GM13976 (cell line): Measurements from ENCODE around the gene NFASC.

ENCODE experiments used
- DNase-seq: peaks from one replicate; pipeline ENCODE4 v3.0.0; 2012; ENCODE audit warnings: low spot score
- CTCF ChIP-seq: IDR thresholded peaks from 2 replicates; pipeline ENCODE4 v1.5.1; 2012; ENCODE audit warnings: borderline replicate concordance, mild to moderate bottlenecking; ENCODE audit not compliant: insufficient read depth; ENCODE audit errors: extremely low read depth, missing control alignments, control extremely low read depth
- in situ Hi-C: fragments of 300-500 bp; cut with MboI; formaldehyde crosslinking; loops from one replicate; pipeline ENCODE4 v1.12.0; 2022; ENCODE audit warnings: low sequenced_read_pairs, mixed read lengths, inconsistent platforms; ENCODE audit not compliant: unreplicated experiment

NFASC gene

GRCh38 chr1:204940591-204940990, 69.9 kb downstream of the NFASC start:
- DNase-seq = no peak
- in situ Hi-C loops = no loop called here
- no peak for TF ChIP-seq CTCF

GRCh38 chr1:204941421-204942338, 71.0 kb downstream of the NFASC start:
- peak; percentile 72 for DNase-seq

GRCh38 chr1:204943495-204943894, 72.8 kb downstream of the NFASC start:
- in situ Hi-C loops = no loop called here
- TF ChIP-seq CTCF = no peak
- no peak for DNase-seq

More at GRCh38 chr1:204941421-204942338, 71.0 kb downstream of the NFASC start:
- peak; percentile 62 for TF ChIP-seq CTCF
- in situ Hi-C loops = no loop called here

- in situ Hi-C loops = no loop called here
- no peak for DNase-seq
Measured at GRCh38 chr1:204944662-204945061, 74.0 kb downstream of the NFASC start.

DNA sequence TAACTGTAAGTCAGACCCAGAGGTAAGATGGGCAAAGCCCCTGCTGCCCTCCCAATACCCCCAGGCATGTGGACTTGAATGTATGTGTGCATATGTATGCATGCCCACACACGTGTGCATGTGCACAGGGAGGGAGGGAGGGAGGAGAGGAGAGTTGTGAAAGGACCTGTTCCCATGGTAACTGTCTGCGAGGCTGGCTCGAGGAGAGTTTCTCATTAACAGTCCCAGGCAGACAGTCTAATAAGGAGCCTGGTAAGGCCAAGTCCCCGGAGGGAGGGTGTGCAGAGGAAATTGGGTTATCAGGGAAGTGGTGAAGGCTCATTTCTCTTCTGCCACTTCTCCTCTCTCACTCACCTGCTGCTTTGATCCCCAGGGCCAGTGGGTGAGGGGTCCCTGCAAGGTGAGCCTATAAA, 74.9 kb downstream of the NFASC start:
- in situ Hi-C loops = no loop called here

More at GRCh38 chr1:204944662-204945061, 74.0 kb downstream of the NFASC start:
- TF ChIP-seq CTCF = no peak

DNA sequence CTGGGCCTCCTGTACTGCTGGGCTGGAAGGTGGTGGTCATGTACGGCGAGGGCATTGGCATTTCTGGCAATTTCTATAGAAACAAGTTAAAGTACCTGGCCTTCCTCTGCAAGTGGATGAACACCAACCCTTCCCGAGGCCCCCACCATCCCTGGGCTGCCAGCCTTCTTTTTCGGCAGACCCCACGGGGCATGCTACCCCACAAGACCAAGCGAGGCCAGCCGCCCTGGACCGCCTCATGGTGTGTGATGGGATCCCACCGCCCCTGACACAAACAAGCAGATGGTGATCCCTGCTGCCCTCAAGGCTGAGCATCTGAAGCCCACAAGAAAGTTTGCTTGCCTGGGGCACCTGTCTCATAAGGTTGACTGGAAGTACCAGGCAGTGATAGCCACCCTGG, 76.0 kb downstream of the NFASC start:
- in situ Hi-C loops = no loop called here
- DNase-seq = no peak
- TF ChIP-seq CTCF = no peak

More for the DNA sequence above, 74.9 kb downstream of the NFASC start:
- TF ChIP-seq CTCF = no peak
- DNase-seq = no peak
